Ascending aorta (tissue), 2 donors: ENCODE measurements around the gene RP9. TPM values are rescaled to one million over a fixed set of nuclear protein-coding genes. Genes with fewer than 3 reads are reported as not detected.

Experiments
- DNase-seq, 2 donors: peaks; one replicate each; pipeline ENCODE4 v3.0.0-alpha.2; 2019; ENCODE audit warnings: low spot score in 2 of 2
- H3K27ac ChIP-seq, 2 donors: fragments of 200-600 bp; sonication (generic); one replicate each; pipeline ENCODE4 v1.5.1; 2016 to 2017; ENCODE audit warnings: mild to moderate bottlenecking in 1 of 2
- H3K27me3 ChIP-seq: fragments of 200-600 bp; sonication (generic); one replicate; pipeline ENCODE4 v1.5.1; 2017
- H3K36me3 ChIP-seq, 2 donors: fragments of 200-600 bp; sonication (generic); one replicate each; pipeline ENCODE4 v1.5.1; 2016
- H3K4me1 ChIP-seq, 2 donors: fragments of 200-600 bp; sonication (generic); one replicate each; pipeline ENCODE4 v1.5.1; 2016 to 2017; ENCODE audit warnings: mild to moderate bottlenecking in 1 of 2
- H3K4me3 ChIP-seq, 2 donors: fragments of 200-600 bp; sonication (generic); one replicate each; pipeline ENCODE4 v1.5.1; 2016 to 2017; ENCODE audit warnings: mild to moderate bottlenecking in 1 of 2
- H3K9me3 ChIP-seq, 2 donors: fragments of 200-600 bp; sonication (generic); one replicate each; pipeline ENCODE4 v1.5.1; 2016
- CTCF ChIP-seq, 3 experiments: fragments of 200-600 bp in 2 of 3; fragments of 450-650 bp in 1 of 3; sonication (generic) in 2 of 3; IDR thresholded peaks; one replicate each; pipeline ENCODE4 v1.5.1; 2016 to 2019; ENCODE audit warnings: antibody characterized with exemption in 3 of 3, mild to moderate bottlenecking in 1 of 3, moderate library complexity in 1 of 3
- intact Hi-C: fragments of 100-400 bp; cut with DNase I; formaldehyde crosslinking; loops from one replicate; pipeline ENCODE4 v1.15.1; 2023
- total RNA-seq: library from RNA; depleted of rRNA; stranded (reverse); fragments of >200 nt; gene quantifications from one replicate; pipeline ENCODE4 v1.1.0, GENCODE V29; 2016

Gene RP9
- total RNA-seq, 1 donor from 2014 or later: 2.8 TPM

- no peak for TF ChIP-seq CTCF (IDR thresholded peaks at IDR 0.05)
- H3K9me3 ChIP-seq: peaks cover 0 to 13% of the 10 kb centered on the region in 2 donors
- H3K27ac ChIP-seq: peak overlapping the region; percentile 87 to 94
- intact Hi-C loops: loop anchor here (1.0 to 5.0 kb wide), 7 partner anchors 46 to 571 kb away; partner anchors contain the start of genes BBS9, FKBP9, LSM5 and RP9
- peak overlapping the region; percentile 67 to 86 for H3K4me3 ChIP-seq
- no peaks in the 10 kb centered on the region for H3K27me3 ChIP-seq
- H3K36me3 ChIP-seq: no peaks in the 10 kb centered on the region
- H3K4me1 ChIP-seq: peaks cover 3 to 18% of the 10 kb centered on the region in 2 donors
- peak; percentile 81 to 94 for DNase-seq
Observed at GRCh38 chr7:33062782-33063443, 46.3 kb downstream of the RP9 start.

- Histone ChIP-seq H3K27ac (peak within 1 kb of the TSS; percentile 87 to 94), H3K36me3 (no peaks in the 10 kb centered on the region), H3K4me3 (peak within 1 kb of the TSS; percentile 67 to 86), H3K9me3 (peaks cover 0 to 13% of the 10 kb centered on the region in 2 donors), H3K27me3 (no peaks in the 10 kb centered on the region), H3K4me1 (peaks cover 3 to 18% of the 10 kb centered on the region in 2 donors)
- TF ChIP-seq CTCF (IDR thresholded peaks at IDR 0.05): peak in 1 of 3 experiments; percentile 5
- DNase-seq: no peak
- intact Hi-C loops: loop anchor here (1.0 to 5.0 kb wide), 5 partner anchors 67 to 570 kb away; partner anchors contain the start of genes BBS9, FKBP9 and LSM5
Observed at GRCh38 chr7:33062023-33062781, 47.0 kb downstream of the RP9 start, which contains the start of gene NT5C3A. Gene NT5C3A (minus strand): TSS chr7:33062776. CDS start chr7:33062705, 71 bp downstream.

GRCh38 chr7:33061282-33061937 is 47.8 kb downstream of the RP9 start:
- DNase-seq: no peak
- no peaks in the 10 kb centered on the region for H3K27me3 ChIP-seq
- H3K4me3 ChIP-seq: peak overlapping the region; percentile 67 to 86
- H3K4me1 ChIP-seq: peaks cover 3 to 18% of the 10 kb centered on the region in 2 donors
- peaks cover 0 to 6% of the 10 kb centered on the region in 2 donors for H3K9me3 ChIP-seq
- intact Hi-C loops: loop anchor here (5.0 kb wide), 3 partner anchors 119 to 569 kb away; partner anchors contain the start of gene LSM5
- TF ChIP-seq CTCF (IDR thresholded peaks at IDR 0.05): no peak
- H3K36me3 ChIP-seq: no peaks in the 10 kb centered on the region
- no peak overlapping the region for H3K27ac ChIP-seq

GRCh38 chr7:33059635-33060034 is 49.6 kb downstream of the RP9 start:
- H3K36me3 ChIP-seq: no peaks in the 10 kb centered on the region
- H3K4me1 ChIP-seq: peaks cover 3 to 18% of the 10 kb centered on the region in 2 donors
- no peaks in the 10 kb centered on the region for H3K27me3 ChIP-seq
- intact Hi-C loops: loop anchor here (5.0 kb wide), 3 partner anchors 117 to 567 kb away; partner anchors contain the start of gene LSM5
- no peak for TF ChIP-seq CTCF (IDR thresholded peaks at IDR 0.05)
- H3K9me3 ChIP-seq: no peaks in the 10 kb centered on the region
- no peak for DNase-seq
- no peak overlapping the region for H3K4me3 ChIP-seq
- no peak overlapping the region for H3K27ac ChIP-seq

- no peaks in the 10 kb centered on the region for H3K27me3 ChIP-seq
- intact Hi-C loops: no loop called here
- DNase-seq: no peak
- H3K4me3 ChIP-seq: no peak overlapping the region
- H3K4me1 ChIP-seq: peaks cover 0 to 6% of the 10 kb centered on the region in 2 donors
- no peaks in the 10 kb centered on the region for H3K9me3 ChIP-seq
- no peak for TF ChIP-seq CTCF (IDR thresholded peaks at IDR 0.05)
- H3K27ac ChIP-seq: no peak overlapping the region
- no peaks in the 10 kb centered on the region for H3K36me3 ChIP-seq
Observed at GRCh38 chr7:33055158-33055557, 54.0 kb downstream of the RP9 start.
